ENCODE results near the gene CRAMP1. TPM values are rescaled to one million over a fixed set of nuclear protein-coding genes. Genes with fewer than 3 reads are reported as not detected.

Gene CRAMP1
- total and polyA plus RNA-seq, 2 donors (not counting 3 experiments of a cell fraction or from before 2014, with no cell fraction given), result 21.5 to 30.8 TPM

GRCh38 chr16:1712791-1713261 is 100.7 kb downstream of the CRAMP1 start:
- CTCF ChIA-PET, result no interaction called here
- H3K27ac ChIP-seq (ENCODE audit: insufficient read depth, low read depth, low read length), result no peak overlapping the region

More at GRCh38 chr16:1712791-1713261, 100.7 kb downstream of the CRAMP1 start:
- no peaks in the 10 kb centered on the region for H3K9me3 ChIP-seq (replicated peaks; ENCODE audit: control insufficient read depth, insufficient read depth, low read length)
- H3K4me2 ChIP-seq (ENCODE audit: insufficient read depth, low read length), result no peak overlapping the region
- H3K9me1 ChIP-seq (replicated peaks; ENCODE audit: control insufficient read depth, extremely low read depth, insufficient read depth, low read length), result no peaks in the 10 kb centered on the region
- FAIRE-seq, result peak; percentile 55
- BruUV-seq (replicated peaks), result no TSS peak
- dilution Hi-C loops (cut with MboI; ENCODE audit: extremely low pct_ligation_motif_present, low sequenced_read_pairs), result no loop called here
- intact Hi-C loops (cut with micrococcal nuclease), result no loop called here
- no peak overlapping the region for H3K9ac ChIP-seq (replicated peaks; ENCODE audit: extremely low read depth, insufficient read depth, low read length)
- no peaks in the 10 kb centered on the region for H3K36me3 ChIP-seq (ENCODE audit: control insufficient read depth in 2 of 2, extremely low read depth in 1 of 2, insufficient read depth in 2 of 2, low read length in 2 of 2)
- peaks cover 74% of the 10 kb centered on the region for H3K79me2 ChIP-seq (ENCODE audit: control insufficient read depth, insufficient read depth, low read length)
- H3K27me3 ChIP-seq (ENCODE audit: control insufficient read depth in 2 of 2, insufficient read depth in 2 of 2, low read length in 2 of 2), result no peaks in the 10 kb centered on the region
- peak; percentile 38 for DNase-seq (ENCODE audit: low read depth, low spot score)
- peaks cover 1% of the 10 kb centered on the region for H3K4me1 ChIP-seq (ENCODE audit: control insufficient read depth, extremely low read depth, insufficient read depth, low read length)
- POLR2A ChIA-PET, result no interaction called here
- TF ChIP-seq FOS (IDR thresholded peaks at IDR 0.05; ENCODE audit: borderline replicate concordance, insufficient read depth, low read length), result no peak
- TF ChIP-seq CTCF (IDR thresholded peaks at IDR 0.05; ENCODE audit: extremely low read depth in 1 of 2, insufficient read depth in 1 of 2, low read depth in 1 of 2, low read length in 2 of 2), result no peak
- TF ChIP-seq MYC (IDR thresholded peaks at IDR 0.05; ENCODE audit: low read depth, low read length), result no peak
- TF ChIP-seq EZH2 (IDR thresholded peaks at IDR 0.05; ENCODE audit: borderline replicate concordance, low read depth, low read length, severe bottlenecking), result no peak
- TF ChIP-seq GATA2 (IDR thresholded peaks at IDR 0.05; ENCODE audit: insufficient read depth, insufficient read length, low read depth, low read length), result no peak
- no peaks in the 10 kb centered on the region for H4K20me1 ChIP-seq (replicated peaks; ENCODE audit: control insufficient read depth, extremely low read depth, insufficient read depth, low read length)
- no peak overlapping the region for H2AFZ ChIP-seq (ENCODE audit: low read depth, low read length)
- H3K4me3 ChIP-seq (replicated peaks in 1 of 3; ENCODE audit: insufficient read depth in 1 of 3, low read depth in 1 of 3, low read length in 3 of 3), result no peak overlapping the region
